GM23338 (cell line): ENCODE data around the gene FGFRL1. TPM values are rescaled to one million over a fixed set of nuclear protein-coding genes. Genes with fewer than 3 reads are reported as not detected.

Experiments used
- ATAC-seq: fragments of 200-7000 bp; cut with Tn5 transposase; 3 replicates; pipeline ENCODE4 v1.9.1; 2020
- DNase-seq: peaks from one replicate; pipeline ENCODE4 v3.0.0-alpha.2; 2015; ENCODE audit warnings: low spot score
- H2AFZ ChIP-seq: fragments of 200-600 bp; sonication (generic); 2 replicates; pipeline ENCODE4 v1.8.0; 2016; ENCODE audit warnings: antibody characterized with exemption, mild to moderate bottlenecking, moderate library complexity
- H3F3A ChIP-seq: fragments of 200-600 bp; sonication (generic); replicated peaks from 2 replicates; pipeline ENCODE4 v1.8.0; 2017; ENCODE audit warnings: antibody characterized with exemption, mixed run types, low read depth
- H3K27ac ChIP-seq: fragments of 200-600 bp; sonication (generic); 2 replicates; pipeline ENCODE4 v1.6.1; 2016; ENCODE audit warnings: low read depth
- H3K27me3 ChIP-seq: fragments of 200-600 bp; sonication (generic); 2 replicates; pipeline ENCODE4 v1.8.0; 2016; ENCODE audit warnings: mild to moderate bottlenecking, mixed run types, moderate library complexity; ENCODE audit not compliant: insufficient read depth
- H3K36me3 ChIP-seq: fragments of 200-600 bp; sonication (generic); 2 replicates; pipeline ENCODE4 v1.8.0; 2016; ENCODE audit warnings: mild to moderate bottlenecking; ENCODE audit not compliant: insufficient read depth
- H3K4me1 ChIP-seq: fragments of 200-600 bp; sonication (generic); 2 replicates; pipeline ENCODE4 v1.8.0; 2016; ENCODE audit warnings: mild to moderate bottlenecking, moderate library complexity; ENCODE audit not compliant: insufficient read depth
- H3K4me2 ChIP-seq: fragments of 200-600 bp; sonication (generic); 2 replicates; pipeline ENCODE4 v1.7.1; 2017; ENCODE audit warnings: mixed run types
- H3K4me3 ChIP-seq: fragments of 200-600 bp; sonication (generic); 2 replicates; pipeline ENCODE4 v1.6.1; 2016; ENCODE audit warnings: mixed run types
- H3K79me2 ChIP-seq: fragments of 200-600 bp; sonication (generic); replicated peaks from 2 replicates; pipeline ENCODE4 v1.8.0; 2017; ENCODE audit warnings: mild to moderate bottlenecking; ENCODE audit not compliant: insufficient read depth
- H3K9me2 ChIP-seq: fragments of 200-600 bp; sonication (generic); 2 replicates; pipeline ENCODE4 v1.8.0; 2017; ENCODE audit not compliant: insufficient read depth
- H4K20me1 ChIP-seq: fragments of 200-600 bp; sonication (generic); replicated peaks from 2 replicates; pipeline ENCODE4 v1.8.0; 2017; ENCODE audit warnings: mild to moderate bottlenecking; ENCODE audit not compliant: insufficient read depth
- H3K27ac Mint-ChIP-seq: 2 replicates; pipeline ENCODE4 v1.8.0; 2020; ENCODE audit warnings: inconsistent platforms, mild to moderate bottlenecking, moderate library complexity, mixed read lengths
- H3K27me3 Mint-ChIP-seq: 3 replicates; pipeline ENCODE4 v1.8.0; 2022; ENCODE audit warnings: low read depth, mild to moderate bottlenecking, moderate library complexity, mixed read lengths, inconsistent platforms; ENCODE audit not compliant: insufficient read depth, poor library complexity
- H3K36me3 Mint-ChIP-seq: 3 replicates; pipeline ENCODE4 v1.8.0; 2021; ENCODE audit warnings: low read depth, mild to moderate bottlenecking, inconsistent platforms, moderate library complexity, mixed read lengths
- H3K4me1 Mint-ChIP-seq: 3 replicates; pipeline ENCODE4 v1.8.0; 2020; ENCODE audit warnings: mild to moderate bottlenecking, inconsistent platforms, mixed read lengths
- H3K4me3 Mint-ChIP-seq: 3 replicates; pipeline ENCODE4 v1.8.0; 2021; ENCODE audit warnings: moderate library complexity, mild to moderate bottlenecking, inconsistent platforms, mixed read lengths
- H3K9me3 Mint-ChIP-seq: 3 replicates; pipeline ENCODE4 v1.8.0; 2020; ENCODE audit warnings: moderate library complexity, mild to moderate bottlenecking, inconsistent platforms, mixed read lengths
- CREB1 ChIP-seq: fragments of 250-450 bp; sonication (Bioruptor Pico); IDR thresholded peaks from 2 replicates; pipeline ENCODE4 v1.5.0; 2020; ENCODE audit warnings: low read depth, mild to moderate bottlenecking, moderate library complexity
- EZH2 ChIP-seq: fragments of 200-600 bp; sonication (generic); IDR thresholded peaks from one replicate; pipeline ENCODE4 v1.8.0; 2017; ENCODE audit warnings: antibody characterized with exemption, mild to moderate bottlenecking, low read depth; ENCODE audit not compliant: unreplicated experiment
- EZH2phosphoT487 ChIP-seq: fragments of 200-600 bp; sonication (generic); IDR thresholded peaks from one replicate; pipeline ENCODE4 v1.8.1; 2018; ENCODE audit warnings: antibody characterized with exemption; ENCODE audit not compliant: unreplicated experiment
- JUNB ChIP-seq: IDR thresholded peaks from one replicate; pipeline ENCODE4 v1.6.1; 2016; ENCODE audit warnings: antibody characterized with exemption; ENCODE audit not compliant: unreplicated experiment
- NANOG ChIP-seq: IDR thresholded peaks from 2 replicates; pipeline ENCODE4 v1.6.1; 2016; ENCODE audit warnings: antibody characterized with exemption, borderline replicate concordance
- STAT1 ChIP-seq: IDR thresholded peaks from one replicate; pipeline ENCODE4 v1.6.1; 2016; ENCODE audit warnings: antibody characterized with exemption; ENCODE audit not compliant: unreplicated experiment
- ZNF114 ChIP-seq: fragments of 250-450 bp; sonication (Bioruptor Pico); IDR thresholded peaks from 2 replicates; pipeline ENCODE4 v1.5.0; 2020; ENCODE audit warnings: mild to moderate bottlenecking, moderate library complexity
- ZNF331 ChIP-seq: fragments of 250-450 bp; sonication (Bioruptor Pico); IDR thresholded peaks from 2 replicates; pipeline ENCODE4 v1.5.0; 2020; ENCODE audit warnings: low read depth, mild to moderate bottlenecking, moderate library complexity
- polyA plus RNA-seq: library from polyadenylated mRNA; unstranded; fragments of >200 nt; fragmentation: Nextera tagmentation; extraction: Ambion mirVana; gene quantifications from 2 replicates; pipeline ENCODE4 v1.2.1, GENCODE V29; 2016
- total RNA-seq: library from RNA; depleted of rRNA; stranded (reverse); fragments of >200 nt; shearing (Covaris generic); gene quantifications from 2 replicates; pipeline ENCODE4 v1.2.3, GENCODE V29; 2014
- TF ChIP-seq, protein P1 (sequence below): fragments of 250-450 bp; sonication (Bioruptor Pico); IDR thresholded peaks from 2 replicates; pipeline ENCODE4 v1.5.0; 2020; ENCODE audit warnings: mild to moderate bottlenecking, moderate library complexity
- TF ChIP-seq, protein P2 (sequence below), 2 experiments: fragments of 200-600 bp in 1 of 2; sonication (generic) in 1 of 2; conservative IDR thresholded peaks; 2 replicates each; pipeline versions ENCODE4 v1.5.1 to v1.6.1; 2016 to 2017; ENCODE audit warnings: antibody characterized with exemption in 2 of 2, low read depth in 2 of 2, mild to moderate bottlenecking in 2 of 2, moderate library complexity in 1 of 2
- TF ChIP-seq, protein P3 (sequence below): IDR thresholded peaks from 2 replicates; pipeline ENCODE4 v1.6.1; 2016; ENCODE audit warnings: antibody characterized with exemption

Gene FGFRL1
- total and polyA plus RNA-seq, 2 experiments from 2014 or later, result 7.0 to 35.8 TPM

DNA sequence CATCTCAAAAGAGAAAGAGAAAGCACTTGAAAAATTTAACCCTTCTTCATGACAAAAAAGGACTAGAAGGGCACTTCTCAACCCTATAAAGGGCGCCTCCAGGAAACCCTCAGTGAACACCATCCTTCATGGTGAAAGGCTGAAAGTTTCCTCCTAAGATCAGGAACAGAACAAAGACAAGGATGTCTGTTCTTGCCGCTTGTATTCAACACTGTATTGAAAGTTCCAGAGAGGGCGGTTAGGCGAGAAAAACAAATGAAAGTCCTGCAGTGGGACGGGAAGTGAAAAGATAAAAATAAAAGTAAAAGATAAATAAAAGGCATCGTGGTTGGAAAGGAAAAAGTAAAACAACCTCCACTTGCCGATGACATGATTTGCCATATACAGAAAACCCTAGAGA, 51.0 kb downstream of the FGFRL1 start:
- no peak overlapping the region for H3K4me3 Mint-ChIP-seq
- Histone ChIP-seq H4K20me1 (no peaks in the 10 kb centered on the region), H3K27ac (no peak overlapping the region), H3K4me3 (no peak overlapping the region), H2AFZ (no peak overlapping the region), H3K4me2 (no peak overlapping the region), H3K36me3 (no peaks in the 10 kb centered on the region), H3K4me1 (no peaks in the 10 kb centered on the region), H3K27me3 (no peaks in the 10 kb centered on the region), H3F3A (no peaks in the 10 kb centered on the region), H3K79me2 (no peaks in the 10 kb centered on the region), H3K9me2 (no peaks in the 10 kb centered on the region)
- H3K9me3 Mint-ChIP-seq, result no peaks in the 10 kb centered on the region
- TF ChIP-seq, protein P1, sequence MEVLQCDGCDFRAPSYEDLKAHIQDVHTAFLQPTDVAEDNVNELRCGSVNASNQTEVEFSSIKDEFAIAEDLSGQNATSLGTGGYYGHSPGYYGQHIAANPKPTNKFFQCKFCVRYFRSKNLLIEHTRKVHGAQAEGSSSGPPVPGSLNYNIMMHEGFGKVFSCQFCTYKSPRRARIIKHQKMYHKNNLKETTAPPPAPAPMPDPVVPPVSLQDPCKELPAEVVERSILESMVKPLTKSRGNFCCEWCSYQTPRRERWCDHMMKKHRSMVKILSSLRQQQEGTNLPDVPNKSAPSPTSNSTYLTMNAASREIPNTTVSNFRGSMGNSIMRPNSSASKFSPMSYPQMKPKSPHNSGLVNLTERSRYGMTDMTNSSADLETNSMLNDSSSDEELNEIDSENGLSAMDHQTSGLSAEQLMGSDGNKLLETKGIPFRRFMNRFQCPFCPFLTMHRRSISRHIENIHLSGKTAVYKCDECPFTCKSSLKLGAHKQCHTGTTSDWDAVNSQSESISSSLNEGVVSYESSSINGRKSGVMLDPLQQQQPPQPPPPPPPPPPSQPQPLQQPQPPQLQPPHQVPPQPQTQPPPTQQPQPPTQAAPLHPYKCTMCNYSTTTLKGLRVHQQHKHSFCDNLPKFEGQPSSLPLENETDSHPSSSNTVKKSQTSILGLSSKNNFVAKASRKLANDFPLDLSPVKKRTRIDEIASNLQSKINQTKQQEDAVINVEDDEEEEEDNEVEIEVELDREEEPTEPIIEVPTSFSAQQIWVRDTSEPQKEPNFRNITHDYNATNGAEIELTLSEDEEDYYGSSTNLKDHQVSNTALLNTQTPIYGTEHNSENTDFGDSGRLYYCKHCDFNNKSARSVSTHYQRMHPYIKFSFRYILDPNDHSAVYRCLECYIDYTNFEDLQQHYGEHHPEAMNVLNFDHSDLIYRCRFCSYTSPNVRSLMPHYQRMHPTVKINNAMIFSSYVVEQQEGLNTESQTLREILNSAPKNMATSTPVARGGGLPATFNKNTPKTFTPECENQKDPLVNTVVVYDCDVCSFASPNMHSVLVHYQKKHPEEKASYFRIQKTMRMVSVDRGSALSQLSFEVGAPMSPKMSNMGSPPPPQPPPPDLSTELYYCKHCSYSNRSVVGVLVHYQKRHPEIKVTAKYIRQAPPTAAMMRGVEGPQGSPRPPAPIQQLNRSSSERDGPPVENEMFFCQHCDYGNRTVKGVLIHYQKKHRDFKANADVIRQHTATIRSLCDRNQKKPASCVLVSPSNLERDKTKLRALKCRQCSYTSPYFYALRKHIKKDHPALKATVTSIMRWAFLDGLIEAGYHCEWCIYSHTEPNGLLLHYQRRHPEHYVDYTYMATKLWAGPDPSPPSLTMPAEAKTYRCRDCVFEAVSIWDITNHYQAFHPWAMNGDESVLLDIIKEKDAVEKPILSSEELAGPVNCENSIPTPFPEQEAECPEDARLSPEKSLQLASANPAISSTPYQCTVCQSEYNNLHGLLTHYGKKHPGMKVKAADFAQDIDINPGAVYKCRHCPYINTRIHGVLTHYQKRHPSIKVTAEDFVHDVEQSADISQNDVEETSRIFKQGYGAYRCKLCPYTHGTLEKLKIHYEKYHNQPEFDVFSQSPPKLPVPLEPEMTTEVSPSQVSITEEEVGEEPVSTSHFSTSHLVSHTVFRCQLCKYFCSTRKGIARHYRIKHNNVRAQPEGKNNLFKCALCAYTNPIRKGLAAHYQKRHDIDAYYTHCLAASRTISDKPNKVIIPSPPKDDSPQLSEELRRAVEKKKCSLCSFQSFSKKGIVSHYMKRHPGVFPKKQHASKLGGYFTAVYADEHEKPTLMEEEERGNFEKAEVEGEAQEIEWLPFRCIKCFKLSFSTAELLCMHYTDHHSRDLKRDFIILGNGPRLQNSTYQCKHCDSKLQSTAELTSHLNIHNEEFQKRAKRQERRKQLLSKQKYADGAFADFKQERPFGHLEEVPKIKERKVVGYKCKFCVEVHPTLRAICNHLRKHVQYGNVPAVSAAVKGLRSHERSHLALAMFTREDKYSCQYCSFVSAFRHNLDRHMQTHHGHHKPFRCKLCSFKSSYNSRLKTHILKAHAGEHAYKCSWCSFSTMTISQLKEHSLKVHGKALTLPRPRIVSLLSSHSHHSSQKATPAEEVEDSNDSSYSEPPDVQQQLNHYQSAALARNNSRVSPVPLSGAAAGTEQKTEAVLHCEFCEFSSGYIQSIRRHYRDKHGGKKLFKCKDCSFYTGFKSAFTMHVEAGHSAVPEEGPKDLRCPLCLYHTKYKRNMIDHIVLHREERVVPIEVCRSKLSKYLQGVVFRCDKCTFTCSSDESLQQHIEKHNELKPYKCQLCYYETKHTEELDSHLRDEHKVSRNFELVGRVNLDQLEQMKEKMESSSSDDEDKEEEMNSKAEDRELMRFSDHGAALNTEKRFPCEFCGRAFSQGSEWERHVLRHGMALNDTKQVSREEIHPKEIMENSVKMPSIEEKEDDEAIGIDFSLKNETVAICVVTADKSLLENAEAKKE (CRISPR knock-in tag), result no peak
- TF ChIP-seq ZNF331 (CRISPR knock-in tag), result no peak
- no peak for TF ChIP-seq EZH2
- TF ChIP-seq EZH2phosphoT487, result no peak
- TF ChIP-seq CREB1 (CRISPR knock-in tag), result no peak
- TF ChIP-seq STAT1, result no peak
- TF ChIP-seq JUNB, result no peak
- TF ChIP-seq, protein P2, sequence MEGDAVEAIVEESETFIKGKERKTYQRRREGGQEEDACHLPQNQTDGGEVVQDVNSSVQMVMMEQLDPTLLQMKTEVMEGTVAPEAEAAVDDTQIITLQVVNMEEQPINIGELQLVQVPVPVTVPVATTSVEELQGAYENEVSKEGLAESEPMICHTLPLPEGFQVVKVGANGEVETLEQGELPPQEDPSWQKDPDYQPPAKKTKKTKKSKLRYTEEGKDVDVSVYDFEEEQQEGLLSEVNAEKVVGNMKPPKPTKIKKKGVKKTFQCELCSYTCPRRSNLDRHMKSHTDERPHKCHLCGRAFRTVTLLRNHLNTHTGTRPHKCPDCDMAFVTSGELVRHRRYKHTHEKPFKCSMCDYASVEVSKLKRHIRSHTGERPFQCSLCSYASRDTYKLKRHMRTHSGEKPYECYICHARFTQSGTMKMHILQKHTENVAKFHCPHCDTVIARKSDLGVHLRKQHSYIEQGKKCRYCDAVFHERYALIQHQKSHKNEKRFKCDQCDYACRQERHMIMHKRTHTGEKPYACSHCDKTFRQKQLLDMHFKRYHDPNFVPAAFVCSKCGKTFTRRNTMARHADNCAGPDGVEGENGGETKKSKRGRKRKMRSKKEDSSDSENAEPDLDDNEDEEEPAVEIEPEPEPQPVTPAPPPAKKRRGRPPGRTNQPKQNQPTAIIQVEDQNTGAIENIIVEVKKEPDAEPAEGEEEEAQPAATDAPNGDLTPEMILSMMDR (conservative IDR thresholded peaks at IDR 0.05; ENCODE audit: low read depth in 2 of 2), result no peak
- TF ChIP-seq ZNF114 (CRISPR knock-in tag), result no peak
- TF ChIP-seq NANOG, result no peak
- TF ChIP-seq, protein P3, sequence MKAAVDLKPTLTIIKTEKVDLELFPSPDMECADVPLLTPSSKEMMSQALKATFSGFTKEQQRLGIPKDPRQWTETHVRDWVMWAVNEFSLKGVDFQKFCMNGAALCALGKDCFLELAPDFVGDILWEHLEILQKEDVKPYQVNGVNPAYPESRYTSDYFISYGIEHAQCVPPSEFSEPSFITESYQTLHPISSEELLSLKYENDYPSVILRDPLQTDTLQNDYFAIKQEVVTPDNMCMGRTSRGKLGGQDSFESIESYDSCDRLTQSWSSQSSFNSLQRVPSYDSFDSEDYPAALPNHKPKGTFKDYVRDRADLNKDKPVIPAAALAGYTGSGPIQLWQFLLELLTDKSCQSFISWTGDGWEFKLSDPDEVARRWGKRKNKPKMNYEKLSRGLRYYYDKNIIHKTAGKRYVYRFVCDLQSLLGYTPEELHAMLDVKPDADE, result no peak
- H3K4me1 Mint-ChIP-seq, result no peaks in the 10 kb centered on the region
- H3K27me3 Mint-ChIP-seq, result peaks cover 7% of the 10 kb centered on the region
- no peak for DNase-seq
- ATAC-seq, result no peak
- H3K36me3 Mint-ChIP-seq, result no peaks in the 10 kb centered on the region
- no peak overlapping the region for H3K27ac Mint-ChIP-seq
